ENCODE results near the gene HNRNPLL.

HNRNPLL gene

GRCh38 chr2:38524580-38524979 lies 78.1 kb downstream of the HNRNPLL start:
- DNase-seq = no peak

DNA sequence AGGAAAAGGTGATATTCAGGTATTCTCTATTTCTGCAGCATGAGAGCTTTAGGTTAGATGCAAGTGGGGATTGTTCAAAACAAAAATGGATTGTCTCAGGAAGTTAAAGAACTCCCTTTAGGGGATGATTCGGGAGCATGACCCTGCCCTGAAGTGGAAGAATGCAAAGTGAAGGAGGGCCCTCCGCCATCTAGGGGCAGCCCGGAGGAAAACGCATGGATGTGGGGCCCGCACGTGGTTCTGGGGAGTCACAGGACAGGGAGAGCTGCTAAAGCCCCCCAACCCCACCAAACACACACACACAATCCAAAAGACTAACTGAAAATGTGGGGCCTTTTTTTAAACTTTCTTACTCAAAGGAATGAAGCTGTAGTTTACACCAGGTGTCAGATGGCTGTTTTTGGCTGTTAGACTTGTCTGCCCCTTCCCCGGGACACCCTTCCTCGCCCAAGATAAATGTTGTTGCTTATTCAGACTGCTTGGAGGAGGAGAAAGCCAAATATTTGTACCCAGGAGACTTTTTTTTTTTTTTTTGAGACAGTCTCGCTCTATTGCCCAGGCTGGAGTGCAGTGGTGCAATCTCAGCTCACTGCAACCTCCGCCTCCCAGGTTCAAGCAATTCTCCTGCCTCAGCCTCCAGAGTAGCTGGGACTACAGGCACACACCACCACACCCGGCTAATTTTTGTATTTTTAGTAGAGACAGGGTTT lies 78.8 kb downstream of the HNRNPLL start:
- no peak for DNase-seq

- no peak for DNase-seq
Measured at GRCh38 chr2:38522754-38523349, 79.9 kb downstream of the HNRNPLL start.

- DNase-seq = no peak
Measured at GRCh38 chr2:38521835-38522234, 80.9 kb downstream of the HNRNPLL start.

GRCh38 chr2:38517284-38517683 lies 85.4 kb downstream of the HNRNPLL start:
- no peak for DNase-seq

- no peak for DNase-seq
Measured at GRCh38 chr2:38516526-38516925, 86.2 kb downstream of the HNRNPLL start.

DNA sequence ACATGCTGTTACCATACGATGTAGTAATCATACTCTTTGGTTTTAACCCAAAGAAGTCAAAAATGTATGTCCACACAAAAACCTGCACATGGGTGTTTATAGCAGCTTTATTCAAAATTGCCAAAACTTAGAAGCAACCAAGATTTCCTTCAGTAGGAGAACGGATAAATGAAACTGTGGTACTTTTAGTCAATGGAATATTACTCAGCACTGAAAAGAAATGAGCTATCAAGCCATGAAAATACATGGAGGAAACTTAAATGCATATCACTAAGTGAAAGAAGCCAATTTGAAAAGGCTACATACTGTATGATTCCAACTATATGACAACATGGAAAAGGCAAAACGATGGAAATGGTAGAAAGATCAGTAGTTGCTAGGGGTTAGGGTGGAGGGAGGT lies 86.6 kb downstream of the HNRNPLL start:
- no peak for DNase-seq

DNA sequence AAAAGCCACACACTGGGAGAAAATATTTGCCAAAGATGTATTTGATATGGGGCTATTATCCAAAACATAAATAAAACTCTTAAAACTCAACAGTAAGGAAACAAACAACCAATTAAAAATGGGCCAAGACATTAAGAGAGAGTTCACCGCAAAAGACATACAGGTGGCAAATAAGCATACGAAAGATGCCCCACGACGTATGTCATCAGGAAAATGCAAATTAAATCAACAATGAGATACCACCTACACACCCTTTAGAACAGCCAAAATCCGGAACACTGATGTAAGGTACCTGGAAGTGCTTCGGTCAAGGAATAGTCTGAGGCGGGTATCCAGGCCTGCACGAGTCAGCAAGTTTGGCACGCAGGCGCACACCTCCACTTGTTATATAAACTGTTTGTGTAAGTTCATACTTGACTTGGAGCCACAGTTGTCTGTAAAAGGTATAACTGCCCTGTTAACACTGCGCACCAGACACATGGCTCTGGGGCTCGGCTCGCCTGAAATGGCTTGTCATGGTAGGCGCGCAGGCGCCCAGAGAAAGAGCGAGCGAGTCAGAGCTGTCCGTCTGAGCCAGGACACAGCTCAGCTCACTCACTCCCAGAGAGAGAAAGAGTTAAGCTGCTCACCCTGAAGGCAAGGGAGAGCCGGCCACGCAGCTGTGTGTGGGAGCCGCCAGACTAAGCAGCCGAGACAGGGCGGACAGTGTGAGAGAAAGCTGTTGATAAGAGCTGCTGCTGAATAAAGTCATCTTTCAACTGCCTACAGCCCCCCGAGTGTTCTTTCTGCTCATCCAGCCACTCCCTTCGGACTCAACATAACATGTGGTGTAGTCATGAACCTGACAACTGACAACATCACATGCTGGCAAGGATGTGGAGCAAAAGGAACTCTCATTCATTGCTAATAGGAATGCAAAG lies 87.3 kb downstream of the HNRNPLL start:
- DNase-seq = no peak

GRCh38 chr2:38514603-38515154 lies 88.0 kb downstream of the HNRNPLL start:
- no peak for DNase-seq

DNA sequence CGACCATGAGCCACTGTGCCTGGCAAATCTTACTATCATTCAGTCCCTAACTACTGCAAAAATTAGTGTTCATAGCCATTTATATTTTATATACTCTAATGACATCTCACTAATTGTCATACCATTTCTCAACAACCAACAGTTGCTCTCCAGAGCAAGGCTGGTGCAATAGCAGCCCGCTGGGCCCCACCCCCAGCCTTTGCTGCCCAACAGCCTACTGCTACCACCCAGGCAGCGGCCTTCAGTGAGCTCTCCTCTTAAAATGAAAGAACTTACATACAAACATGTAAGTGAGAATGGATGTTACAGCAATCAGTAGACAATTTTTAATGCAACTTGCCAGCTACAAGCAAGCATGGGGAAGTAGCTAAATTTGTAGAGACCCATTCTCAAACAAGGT lies 90.5 kb downstream of the HNRNPLL start:
- DNase-seq = no peak
